ENCODE data around the gene FXR1.
"Not testable (repeated sequence)": the region's sequence is repeated elsewhere in the genome, so short reads cannot be mapped to it uniquely, and the experiment has no call there.

FXR1 gene

DNA sequence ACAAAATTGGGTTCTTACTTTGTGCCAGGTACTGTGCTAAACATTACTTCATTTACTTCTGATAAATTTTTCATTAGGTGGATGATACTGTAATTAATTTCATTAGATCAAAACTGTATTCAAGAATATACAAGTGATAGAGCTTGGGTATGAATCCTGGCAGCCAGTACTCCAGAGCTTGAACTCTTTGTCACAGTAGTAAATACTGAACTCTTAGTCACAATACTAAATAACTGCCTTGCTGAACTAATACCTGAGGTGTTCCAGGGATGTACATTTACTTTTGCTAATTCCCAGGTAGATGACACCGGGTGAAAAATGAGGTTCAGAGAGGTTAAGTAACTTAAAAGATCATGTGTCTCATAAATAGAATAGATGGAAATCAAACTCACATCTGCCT is 20.3 kb downstream of the FXR1 start:
- in situ Hi-C loops (cut with MboI; ENCODE audit: low sequenced_read_pairs): no loop called here

DNA sequence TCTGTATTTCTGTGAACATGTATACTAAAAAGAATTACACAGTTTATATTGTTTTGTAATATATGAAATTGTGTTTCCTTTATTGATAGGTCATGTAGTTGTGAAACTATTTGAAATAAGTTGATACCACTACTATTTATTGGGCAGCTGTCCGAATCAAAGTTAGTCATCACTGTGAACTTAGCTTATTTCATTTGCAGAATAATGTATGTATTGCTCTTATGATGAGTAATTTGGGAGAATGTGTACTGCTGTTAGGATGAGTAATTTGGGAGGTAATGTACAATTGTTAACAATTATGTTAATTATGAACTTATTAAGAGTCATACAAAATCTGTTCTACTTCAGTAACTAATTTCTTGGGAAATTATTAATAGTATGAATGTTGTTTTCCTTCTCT is 22.2 kb downstream of the FXR1 start:
- in situ Hi-C loops (cut with MboI; ENCODE audit: low sequenced_read_pairs): no loop called here

DNA sequence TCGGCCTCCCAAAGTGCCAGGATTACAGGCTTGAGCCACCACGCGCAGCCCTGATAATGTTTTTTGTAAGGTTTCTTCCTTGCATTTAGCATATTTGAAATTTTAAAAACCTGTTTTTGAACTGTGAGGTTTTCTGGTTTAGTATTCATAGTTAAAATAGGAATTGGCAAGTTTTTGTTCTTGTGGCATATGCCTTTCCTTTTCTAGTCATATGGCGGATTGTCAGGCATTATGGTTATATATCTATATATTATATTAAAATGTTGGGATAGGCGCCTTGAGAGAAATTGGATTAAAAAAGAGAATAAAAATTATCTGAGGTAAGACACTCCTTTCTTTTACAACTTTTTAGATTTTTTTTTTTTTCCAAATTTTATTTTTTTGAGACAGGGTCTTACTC is 28.4 kb downstream of the FXR1 start:
- in situ Hi-C loops (cut with MboI; ENCODE audit: low sequenced_read_pairs): no loop called here

DNA sequence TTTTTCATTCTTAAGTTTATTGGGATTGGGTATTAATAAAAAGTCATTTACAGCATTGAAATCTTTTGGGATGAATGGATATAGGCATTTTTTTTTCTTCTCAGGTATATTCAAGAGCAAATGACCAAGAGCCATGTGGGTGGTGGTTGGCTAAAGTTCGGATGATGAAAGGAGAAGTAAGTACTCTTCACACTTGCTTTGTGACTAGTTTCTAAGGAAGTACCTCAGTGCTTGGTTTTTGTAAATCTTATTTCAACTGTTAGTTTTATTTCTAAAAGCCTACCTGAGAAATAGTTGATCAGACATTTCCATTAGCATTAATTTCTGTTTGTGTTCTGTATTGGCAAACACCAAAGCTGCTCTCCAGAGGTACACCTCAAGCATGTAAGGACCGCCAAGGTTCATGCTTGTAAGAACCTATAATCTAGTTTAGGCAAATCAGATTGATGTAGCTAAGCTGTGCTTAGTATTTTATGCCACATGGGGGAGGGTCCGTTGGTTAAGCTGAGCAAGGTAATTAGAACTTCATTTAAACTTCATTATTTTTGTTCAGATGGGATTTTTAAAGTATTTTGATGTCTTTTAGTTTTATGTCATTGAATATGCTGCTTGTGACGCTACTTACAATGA is 35.4 kb downstream of the FXR1 start:
- in situ Hi-C loops (cut with MboI; ENCODE audit: low sequenced_read_pairs): no loop called here

DNA sequence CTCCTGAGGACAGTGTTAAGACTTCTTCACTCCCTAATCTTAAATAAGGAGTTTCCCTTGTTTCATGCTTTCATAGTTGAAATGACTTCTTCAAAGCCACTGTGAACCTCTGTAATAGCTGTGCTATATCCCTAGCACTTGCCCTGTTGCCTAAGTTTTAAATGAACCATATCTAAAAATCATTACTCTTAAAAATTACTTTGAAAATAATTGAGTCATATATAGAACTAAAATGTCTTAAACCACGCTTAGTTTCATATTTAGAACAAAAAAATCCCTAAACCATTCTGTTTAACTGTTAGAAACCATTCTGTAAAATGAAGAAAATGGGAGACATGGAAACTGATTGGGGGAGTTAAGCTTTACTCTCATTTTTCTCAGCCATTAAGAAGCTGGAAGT is 47.2 kb downstream of the FXR1 start:
- in situ Hi-C loops (cut with MboI; ENCODE audit: low sequenced_read_pairs): no loop called here

DNA sequence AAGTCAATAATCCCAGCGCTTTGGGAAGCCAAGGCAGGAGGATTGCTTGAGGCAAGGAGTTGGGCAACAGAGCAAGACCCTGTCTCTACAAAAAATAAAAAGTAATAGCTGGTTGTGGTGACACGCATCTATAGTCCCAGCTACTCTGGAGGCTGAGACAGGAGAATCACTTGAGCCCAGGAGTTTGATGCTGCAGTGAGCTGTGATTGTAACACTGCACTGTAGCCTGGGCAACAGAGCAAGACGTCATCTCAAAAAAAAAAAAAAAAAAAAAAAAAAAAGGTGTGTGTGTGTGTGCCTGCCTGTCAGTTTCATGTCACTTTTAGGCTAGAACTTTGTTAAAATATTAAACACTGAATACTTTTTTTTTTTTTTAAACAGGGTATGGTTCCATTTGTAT is 48.6 kb downstream of the FXR1 start:
- in situ Hi-C loops (cut with MboI; ENCODE audit: low sequenced_read_pairs): no loop called here

DNA sequence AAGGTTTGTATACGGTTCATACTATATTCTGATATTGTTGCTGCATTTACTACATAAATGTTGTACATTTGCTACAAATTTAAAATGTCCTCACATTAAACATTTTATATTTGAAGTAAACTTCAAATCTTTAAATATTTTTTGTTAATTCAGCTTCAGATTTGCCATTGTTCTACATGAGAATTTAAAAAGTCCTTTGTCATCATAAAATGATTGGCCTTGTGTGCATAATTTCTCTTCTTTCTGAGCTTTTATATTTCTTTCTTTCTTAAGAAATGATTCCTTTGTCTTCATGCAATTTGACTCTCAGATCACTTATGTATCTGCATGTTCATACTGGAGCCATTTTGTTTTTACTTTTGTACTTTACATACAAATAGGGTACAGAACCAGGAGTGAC is 49.1 kb downstream of the FXR1 start:
- in situ Hi-C loops (cut with MboI; ENCODE audit: low sequenced_read_pairs): no loop called here

DNA sequence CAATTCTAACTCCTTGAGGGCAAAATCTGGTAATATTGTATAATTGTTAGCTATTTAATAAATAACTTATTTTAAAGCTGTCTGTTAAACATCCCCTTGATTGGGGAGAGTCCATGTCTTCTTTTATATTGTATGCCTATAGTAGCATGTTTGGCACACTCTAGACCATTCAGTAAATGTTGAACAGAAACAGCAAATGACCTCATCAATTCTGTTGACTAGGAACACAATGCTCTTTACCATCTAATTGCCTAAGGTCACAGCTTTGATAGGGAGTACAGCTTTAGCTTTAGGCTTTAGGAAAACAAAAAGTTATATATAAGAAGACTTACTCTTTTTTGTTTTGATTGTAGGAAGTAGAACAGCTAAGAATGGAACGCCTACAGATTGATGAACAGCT is 50.1 kb downstream of the FXR1 start:
- in situ Hi-C loops (cut with MboI; ENCODE audit: low sequenced_read_pairs): no loop called here

DNA sequence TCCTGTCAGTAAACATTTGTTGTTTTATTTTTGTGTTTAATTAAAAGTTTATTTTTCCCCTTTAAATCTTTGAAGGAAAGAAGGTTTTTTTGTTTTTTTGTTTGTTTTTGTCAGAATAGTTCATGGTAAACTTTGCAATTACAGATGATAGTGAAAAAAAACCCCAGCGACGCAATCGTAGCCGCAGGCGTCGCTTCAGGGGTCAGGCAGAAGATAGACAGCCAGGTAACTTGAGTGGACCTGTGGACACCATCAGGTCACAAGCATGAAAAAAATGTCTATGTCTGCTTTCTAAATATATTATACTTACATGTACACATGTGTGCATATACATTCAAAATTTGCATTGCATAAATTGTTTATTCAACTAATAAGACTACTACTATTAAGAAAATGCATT is 58.5 kb downstream of the FXR1 start:
- in situ Hi-C loops (cut with MboI; ENCODE audit: low sequenced_read_pairs): no loop called here

DNA sequence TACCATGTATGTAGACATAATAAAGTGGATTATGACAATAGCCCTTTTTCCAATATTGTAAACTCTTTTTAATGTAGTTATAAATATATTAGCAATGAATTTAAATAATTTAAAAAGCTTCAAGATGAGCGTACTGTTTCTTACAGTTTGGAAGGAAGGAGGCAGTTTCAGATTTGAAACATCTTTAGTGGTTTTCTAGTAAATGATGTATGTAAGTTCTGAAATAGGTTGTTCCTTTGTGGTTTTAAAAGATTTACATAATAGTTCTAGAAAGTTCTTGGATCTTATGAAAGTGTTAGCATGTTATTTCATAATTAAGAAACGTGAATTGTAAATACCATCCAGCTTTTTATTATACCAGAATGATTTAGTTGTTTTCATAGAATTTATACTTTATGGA is 61.1 kb downstream of the FXR1 start:
- in situ Hi-C loops (cut with MboI; ENCODE audit: low sequenced_read_pairs): no loop called here

DNA sequence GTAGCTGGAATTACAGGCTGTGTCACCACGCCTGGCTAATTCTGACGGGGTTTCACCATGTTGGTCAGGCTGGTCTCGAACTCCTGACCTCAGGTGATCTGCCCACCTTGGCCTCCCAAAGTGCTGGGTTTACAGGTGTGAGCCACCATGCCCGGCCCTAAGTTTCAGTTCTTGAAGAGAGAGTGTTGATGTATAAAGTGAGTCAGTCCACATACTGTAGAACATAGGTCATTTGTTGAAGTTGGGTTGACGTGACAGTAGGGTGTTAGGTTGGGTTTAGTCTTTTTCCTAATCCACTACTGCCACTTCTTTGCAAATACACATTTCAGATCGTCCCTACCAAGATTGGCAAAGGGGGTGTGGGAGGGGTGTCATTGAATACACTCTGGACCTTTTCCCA is 61.8 kb downstream of the FXR1 start:
- in situ Hi-C loops (cut with MboI; ENCODE audit: low sequenced_read_pairs): no loop called here

DNA sequence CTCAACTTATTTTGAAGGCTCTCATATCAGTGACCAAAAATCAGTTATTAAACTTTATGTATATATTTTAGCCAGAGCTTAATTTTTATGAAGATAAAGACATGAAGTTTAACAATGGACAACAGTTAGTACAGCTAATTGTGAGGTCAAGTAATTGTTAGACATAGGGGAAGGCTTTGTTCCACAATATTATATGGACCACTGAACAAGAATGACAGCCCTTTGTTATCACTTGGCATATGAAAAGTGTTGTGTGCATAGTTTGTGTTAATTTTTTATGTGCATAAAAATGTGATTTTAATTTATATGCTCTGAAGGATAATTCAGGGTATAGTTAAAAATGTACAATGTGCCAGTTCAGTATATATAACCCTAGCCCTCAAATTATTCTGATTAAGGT is 65.0 kb downstream of the FXR1 start:
- in situ Hi-C loops (cut with MboI; ENCODE audit: low sequenced_read_pairs): no loop called here

DNA sequence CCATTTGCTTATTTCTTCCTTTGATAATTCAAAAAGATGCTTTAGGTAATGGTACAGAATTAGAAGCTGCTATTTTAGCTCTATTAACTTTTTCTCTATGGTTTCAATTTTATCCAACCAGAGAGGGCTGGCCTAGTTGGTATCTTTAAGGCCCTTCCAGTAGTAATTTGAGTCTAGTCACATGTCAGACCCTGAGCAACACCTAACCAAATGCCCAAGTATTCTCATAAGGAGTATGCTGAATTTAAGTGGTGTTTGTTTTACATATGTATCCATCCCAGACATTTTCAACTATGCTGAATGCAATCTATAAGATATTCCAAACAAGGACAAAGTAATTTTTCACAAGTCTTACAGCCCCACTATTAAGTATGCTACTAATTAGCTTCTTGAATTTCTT is 67.5 kb downstream of the FXR1 start:
- in situ Hi-C loops (cut with MboI; ENCODE audit: low sequenced_read_pairs): no loop called here

DNA sequence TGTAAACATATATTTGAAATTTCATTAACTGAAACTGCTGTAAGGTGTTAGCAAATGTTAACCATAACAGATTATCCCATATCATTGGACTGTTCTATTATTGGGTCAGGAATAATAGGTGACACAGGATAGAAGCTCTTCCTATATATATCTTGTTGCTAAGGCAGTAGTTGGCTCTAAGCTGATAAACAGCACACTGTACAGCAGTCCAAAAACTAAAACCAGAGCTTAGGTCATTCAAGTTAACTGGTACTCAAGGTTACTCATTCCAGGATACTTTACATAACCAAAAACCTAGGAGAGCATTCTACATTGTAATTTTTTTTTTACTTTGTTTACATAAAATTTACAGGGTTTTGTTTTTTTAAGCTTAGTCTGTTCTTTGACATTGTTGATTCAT is 68.1 kb downstream of the FXR1 start:
- in situ Hi-C loops (cut with MboI; ENCODE audit: low sequenced_read_pairs): no loop called here

DNA sequence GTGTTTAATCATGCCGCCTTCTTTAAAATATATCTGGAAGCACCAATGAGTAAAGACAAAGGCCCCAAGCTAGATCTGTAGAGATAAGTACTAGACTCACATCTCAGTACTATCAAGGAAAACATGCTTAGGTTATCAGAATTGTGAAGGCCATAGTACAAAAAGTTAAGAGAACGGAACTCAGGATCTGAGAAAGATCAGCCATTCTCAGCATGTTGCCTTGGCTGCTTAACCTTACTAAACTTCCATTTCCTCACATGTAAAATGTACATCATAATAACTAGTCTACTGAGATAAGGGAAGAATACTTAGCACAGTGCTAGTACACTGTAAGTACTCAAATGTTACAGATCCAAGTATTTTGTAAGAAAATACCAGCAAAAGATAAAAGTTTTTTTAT is 69.4 kb downstream of the FXR1 start:
- in situ Hi-C loops (cut with MboI; ENCODE audit: low sequenced_read_pairs): no loop called here

DNA sequence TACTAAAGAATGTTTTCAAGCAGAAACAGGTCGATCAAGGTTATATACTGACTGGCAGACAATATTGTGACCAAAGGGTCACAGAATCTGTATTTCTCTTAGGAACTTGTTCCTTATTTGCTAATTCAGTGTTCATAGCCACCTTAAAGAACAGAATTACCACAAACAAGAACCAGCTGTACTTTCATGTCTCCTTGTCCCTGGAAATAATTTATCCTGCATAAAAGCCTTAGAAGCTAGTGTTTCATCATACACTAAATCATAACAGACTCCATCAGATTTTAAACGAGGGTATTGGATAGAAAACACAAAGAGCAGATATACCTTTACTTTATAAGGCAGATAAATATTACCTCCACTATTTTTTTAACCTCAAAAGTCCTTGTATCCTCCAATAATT is 70.7 kb downstream of the FXR1 start:
- in situ Hi-C loops (cut with MboI; ENCODE audit: low sequenced_read_pairs): no loop called here

DNA sequence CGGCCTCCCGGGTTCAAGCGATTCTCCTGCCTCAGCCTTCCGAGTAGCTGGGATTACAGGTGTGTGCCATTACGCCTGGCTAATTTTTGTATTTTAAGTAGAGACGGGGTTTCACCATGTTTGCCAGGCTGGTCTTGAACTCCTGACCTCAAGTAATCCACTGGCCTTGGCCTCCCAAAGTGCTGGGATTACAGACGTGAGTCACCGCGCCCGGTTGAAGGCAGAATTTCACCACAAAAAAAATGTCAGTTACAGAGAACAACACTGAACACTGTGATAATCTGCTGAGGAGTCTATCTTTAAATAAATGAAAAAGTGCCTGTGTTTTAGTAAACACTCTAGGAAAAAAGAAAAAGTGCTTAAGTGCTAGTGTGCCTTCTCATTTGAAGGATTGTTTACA is 73.9 kb downstream of the FXR1 start:
- in situ Hi-C loops (cut with MboI; ENCODE audit: low sequenced_read_pairs): not testable (repeated sequence)

DNA sequence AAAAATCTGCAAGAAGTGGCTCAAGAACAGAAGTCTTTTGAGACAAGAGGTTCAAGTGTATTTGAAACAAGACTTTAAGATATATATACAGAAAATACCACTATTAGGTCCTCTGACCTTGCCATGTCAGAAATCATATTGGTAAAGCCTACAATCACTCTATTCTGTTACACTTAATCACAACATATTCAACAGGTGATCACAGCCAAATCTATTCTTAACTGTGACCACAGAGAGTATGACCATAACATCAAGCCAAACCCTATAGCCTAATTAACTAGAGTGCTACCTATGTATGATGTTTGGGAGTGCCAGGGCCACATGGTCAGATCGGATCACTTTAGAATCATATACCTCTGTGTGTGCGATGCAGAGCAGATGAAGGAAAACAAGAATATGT is 74.9 kb downstream of the FXR1 start:
- in situ Hi-C loops (cut with MboI; ENCODE audit: low sequenced_read_pairs): no loop called here

DNA sequence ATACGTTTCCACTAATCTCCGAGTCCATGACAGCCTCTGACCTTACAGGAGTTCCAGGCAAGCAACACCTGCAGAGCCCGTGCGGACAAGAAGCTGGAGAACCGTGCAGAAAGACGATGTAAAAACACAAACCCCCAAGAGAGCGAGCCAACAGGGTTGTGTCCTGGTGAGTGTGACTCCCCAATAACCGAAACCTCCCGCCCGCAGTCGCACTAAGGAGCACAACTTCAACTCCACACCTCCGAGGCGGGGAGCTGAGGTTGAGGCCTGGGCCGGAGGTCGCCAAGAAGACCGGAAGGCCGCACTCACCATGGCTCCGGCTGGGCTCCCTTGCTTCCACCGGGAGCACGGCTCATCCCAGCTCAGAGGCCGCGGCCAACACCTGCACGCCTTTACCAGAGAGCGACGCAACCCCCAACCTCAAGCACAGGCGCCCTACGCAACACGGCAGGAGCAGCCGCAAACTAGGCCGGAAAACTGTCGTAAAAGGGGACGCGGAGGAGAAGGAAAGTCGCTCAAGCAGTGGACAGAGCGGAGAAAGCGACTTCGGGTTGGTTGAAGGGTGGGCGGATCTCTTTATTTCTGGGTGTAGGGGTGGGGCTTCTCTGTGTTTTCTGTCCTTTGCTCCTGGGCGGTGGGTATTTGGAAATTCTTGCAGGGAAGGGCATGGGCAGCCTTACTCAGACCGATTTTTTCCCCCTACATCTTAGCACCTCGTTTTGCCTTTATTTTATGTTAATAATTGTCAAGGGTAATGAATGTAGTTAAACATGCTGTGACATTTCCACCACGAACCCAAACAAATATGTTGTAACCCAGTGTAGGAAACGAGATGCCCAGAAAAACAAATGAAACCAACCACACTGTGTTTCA is 77.1 kb downstream of the FXR1 start, which contains the start of gene DNAJC19:
Gene DNAJC19 (minus strand): TSS at position 446 of the 873 bp plus-strand sequence. CDS start 134 bp downstream, at position 312.
- in situ Hi-C loops (cut with MboI; ENCODE audit: low sequenced_read_pairs): no loop called here

DNA sequence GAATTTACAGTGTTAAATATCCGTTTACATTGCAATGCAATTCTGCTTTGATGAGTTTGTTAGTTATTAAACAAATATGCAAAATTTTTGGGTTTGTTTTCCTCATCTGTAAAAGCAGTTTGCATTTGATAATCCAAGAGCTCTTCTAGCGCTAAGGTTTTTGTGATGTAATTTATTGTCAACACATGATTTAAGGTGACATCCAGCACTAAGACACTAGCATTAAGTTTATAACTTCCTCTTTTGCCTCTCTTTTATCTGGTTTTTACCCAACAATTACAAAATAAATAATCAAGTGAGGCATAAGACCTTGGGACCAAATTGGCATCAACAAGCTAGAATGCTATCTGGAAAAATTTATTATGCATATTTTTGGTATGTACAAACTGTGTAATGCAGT is 78.0 kb downstream of the FXR1 start:
- in situ Hi-C loops (cut with MboI; ENCODE audit: low sequenced_read_pairs): no loop called here

DNA sequence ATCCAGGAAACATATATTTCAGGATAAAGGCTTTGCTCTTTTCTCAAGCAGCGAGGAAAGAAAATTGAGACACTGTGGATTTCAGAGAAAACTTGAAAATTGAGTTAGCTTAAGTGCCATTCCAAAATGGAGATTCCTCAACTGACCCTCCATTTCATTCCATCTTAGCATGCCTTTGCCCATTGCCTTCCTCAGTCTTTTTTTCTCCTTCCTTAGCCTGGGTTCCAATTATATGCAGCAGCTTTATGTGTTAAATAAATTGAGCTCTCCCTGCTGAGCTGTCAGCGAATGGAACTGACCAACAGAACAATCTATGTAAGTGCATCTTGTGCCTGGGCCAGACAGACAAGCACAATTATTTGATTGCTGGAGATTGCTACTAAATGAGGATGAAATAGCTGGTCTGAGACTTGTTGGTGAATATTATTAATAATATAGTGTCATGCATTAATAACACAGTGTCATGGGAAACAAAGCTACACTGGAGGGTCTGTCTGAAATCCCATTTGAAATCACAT is 84.0 kb downstream of the FXR1 start:
- in situ Hi-C loops (cut with MboI; ENCODE audit: low sequenced_read_pairs): no loop called here

DNA sequence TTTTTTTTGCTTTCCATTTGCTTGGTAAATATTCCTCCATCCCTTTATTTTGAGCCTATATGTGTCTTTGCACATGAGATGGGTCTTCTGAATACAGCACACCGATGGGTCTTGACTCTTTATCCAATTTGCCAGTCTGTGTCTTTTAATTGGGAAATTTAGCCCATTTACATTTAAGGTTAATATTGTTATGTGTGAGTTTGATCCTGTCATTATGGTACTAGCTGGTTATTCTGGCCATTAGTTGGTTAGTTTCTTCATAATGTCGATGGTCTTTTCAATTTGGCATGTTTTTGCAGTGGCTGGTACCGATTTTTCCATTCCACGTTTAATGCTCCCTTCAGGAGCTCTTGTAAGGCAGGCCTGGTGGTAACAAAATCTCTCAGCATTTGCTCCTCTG is 89.9 kb downstream of the FXR1 start:
- in situ Hi-C loops (cut with MboI; ENCODE audit: low sequenced_read_pairs): not testable (repeated sequence)
